K562 (cell line): Measurements from ENCODE around the gene RPS6KA4. TPM values are rescaled to one million over a fixed set of nuclear protein-coding genes. Genes with fewer than 3 reads are reported as not detected.
A peak's percentile ranks its signal among the peaks of the same experiment; 100 is the strongest.

ENCODE experiments used
- ATAC-seq: fragments of 200-7000 bp; cut with Tn5 transposase; 3 replicates; pipeline ENCODE4 v1.9.1; 2020; ENCODE audit warnings: moderate library complexity
- BruUV-seq: library from RNA; stranded (reverse); fragments of 400-500 nt; replicated peaks from 2 replicates; lab custom pipeline; 2021; lab: Mats Ljungman, UMichigan
- CTCF ChIA-PET: fragments of 300-600 bp; formaldehyde crosslinking; extraction: SDS; loops from one replicate; lab custom pipeline; 2021; ENCODE audit warnings: low intra/inter-chr PET ratio; lab: Yijun Ruan, JAX
- POLR2A ChIA-PET: fragments of 300-600, 350-650 bp; sonication (Branson Sonifier 250); formaldehyde crosslinking; extraction: SDS; loops from one replicate; lab custom pipeline; 2021; ENCODE audit warnings: antibody characterized with exemption, inconsistent platforms; lab: Yijun Ruan, JAX
- DNase-seq, 4 experiments: peaks; one replicate each; pipeline versions ENCODE4 v3.0.0 to v3.0.0-alpha.2; 2011 to 2018; ENCODE audit warnings: low spot score in 3 of 4, mixed read lengths in 3 of 4; ENCODE audit errors: extremely low read depth in 1 of 4
- FAIRE-seq: peaks from 2 replicates; lab custom pipeline; 2011; peaks lifted over from hg19 to GRCh38; lab: Jason Lieb, UNC
- H2AFZ ChIP-seq: 2 replicates; pipeline ENCODE4 v1.6.0; 2011; ENCODE audit warnings: low read depth, low read length, control low read depth, inconsistent platforms
- H3K27ac ChIP-seq: fragments of 200-600 bp; 3 replicates; pipeline ENCODE4 v1.8.0; 2011; ENCODE audit warnings: low read depth, mild to moderate bottlenecking, control low read depth, inconsistent platforms, low read length, moderate library complexity, mixed read lengths; ENCODE audit errors: extremely low read depth
- H3K27me3 ChIP-seq, 2 experiments: fragments of 300-600 bp in 1 of 2; 2 replicates in 1 of 2; 3 replicates in 1 of 2; pipeline versions ENCODE4 v1.6.0 to v1.8.0; 2011; ENCODE audit warnings: inconsistent platforms in 2 of 2, low read length in 2 of 2, mild to moderate bottlenecking in 1 of 2, mixed read lengths in 1 of 2, moderate library complexity in 1 of 2; ENCODE audit not compliant: control insufficient read depth in 2 of 2, insufficient read depth in 2 of 2
- H3K36me3 ChIP-seq: fragments of 300-600 bp; 3 replicates; pipeline ENCODE4 v1.8.0; 2011; ENCODE audit warnings: mild to moderate bottlenecking, low read length, inconsistent platforms; ENCODE audit not compliant: control insufficient read depth, insufficient read depth
- H3K4me1 ChIP-seq, 2 experiments: fragments of 200-600 bp in 1 of 2; replicated peaks in 1 of 2; 2 replicates in 1 of 2; 3 replicates in 1 of 2; pipeline versions ENCODE4 v1.5.1 to v1.8.0; 2011; ENCODE audit warnings: inconsistent platforms in 2 of 2, low read length in 2 of 2, mild to moderate bottlenecking in 1 of 2, mixed read lengths in 1 of 2, moderate library complexity in 1 of 2; ENCODE audit not compliant: control insufficient read depth in 2 of 2, insufficient read depth in 2 of 2
- H3K4me2 ChIP-seq: 2 replicates; pipeline ENCODE4 v1.6.1; 2011; ENCODE audit warnings: low read length, control low read depth, inconsistent platforms, mixed read lengths; ENCODE audit not compliant: insufficient read depth
- H3K4me3 ChIP-seq: fragments of 200-600 bp; sonication (generic), shearing (Covaris generic); 2 replicates; pipeline ENCODE4 v1.5.1; 2016; ENCODE audit warnings: control low read depth, inconsistent platforms
- H3K79me2 ChIP-seq: fragments of 200-600 bp; 3 replicates; pipeline ENCODE4 v1.8.0; 2011; ENCODE audit warnings: low read length, inconsistent platforms; ENCODE audit not compliant: control insufficient read depth, insufficient read depth
- H3K9ac ChIP-seq, 2 experiments: 2 replicates each; pipeline versions ENCODE4 v1.6.0 to v1.6.1; 2011; ENCODE audit warnings: low read depth in 2 of 2, low read length in 2 of 2, control low read depth in 1 of 2, inconsistent platforms in 1 of 2, mild to moderate bottlenecking in 1 of 2, mixed read lengths in 1 of 2; ENCODE audit not compliant: insufficient read depth in 1 of 2
- H3K9me1 ChIP-seq: one replicate; pipeline ENCODE4 v1.6.0; 2011; ENCODE audit warnings: inconsistent platforms, mild to moderate bottlenecking, low read length, moderate library complexity; ENCODE audit not compliant: control insufficient read depth, insufficient read depth
- H3K9me3 ChIP-seq: replicated peaks from 2 replicates; pipeline ENCODE4 v1.5.1; 2011; ENCODE audit warnings: low read depth, low read length, inconsistent platforms; ENCODE audit not compliant: control insufficient read depth, insufficient read depth
- H4K20me1 ChIP-seq: replicated peaks from 2 replicates; pipeline ENCODE4 v1.6.1; 2011; ENCODE audit warnings: low read length, inconsistent platforms, mixed read lengths; ENCODE audit not compliant: control insufficient read depth, insufficient read depth
- CTBP1 ChIP-seq: fragments of 450-650 bp; IDR thresholded peaks from 2 replicates; pipeline ENCODE4 v1.6.1; 2016; ENCODE audit warnings: borderline replicate concordance
- DMBX1 ChIP-seq: fragments of 250-450 bp; sonication (Bioruptor Pico); IDR thresholded peaks from 2 replicates; pipeline ENCODE4 v1.8.0; 2022; ENCODE audit warnings: inconsistent platforms, mild to moderate bottlenecking, moderate library complexity, borderline replicate concordance
- ELF4 ChIP-seq: fragments of 450-650 bp; formaldehyde crosslinking; IDR thresholded peaks from 2 replicates; pipeline ENCODE4 v1.4.0; 2022; ENCODE audit warnings: missing genetic modification characterization
- FOSL1 ChIP-seq: fragments of 200-800 bp; sonication (Bioruptor generic); conservative IDR thresholded peaks from 2 replicates; pipeline ENCODE4 v1.6.1; 2016; ENCODE audit warnings: missing genetic modification characterization, missing compliant biosample characterization
- GABPB1 ChIP-seq: sonication (generic); formaldehyde crosslinking; IDR thresholded peaks from 2 replicates; pipeline ENCODE4 v1.8.0; 2022; ENCODE audit warnings: mild to moderate bottlenecking, missing genetic modification reagents
- KDM1A ChIP-seq, 2 experiments: fragments of 450-650 bp; IDR thresholded peaks; 2 replicates each; pipeline ENCODE4 v1.6.1; 2016; ENCODE audit warnings: mild to moderate bottlenecking in 2 of 2
- NEUROD1 ChIP-seq: fragments of 150-350 bp; IDR thresholded peaks from 2 replicates; pipeline ENCODE4 v1.6.1; 2014; ENCODE audit warnings: borderline replicate concordance, low read length, low read depth; ENCODE audit not compliant: partially characterized antibody
- RBFOX2 ChIP-seq: fragments of 200-400 bp; formaldehyde crosslinking; IDR thresholded peaks from 2 replicates; pipeline ENCODE4 v1.6.1; 2017; ENCODE audit warnings: low read depth, mild to moderate bottlenecking, low read length, moderate library complexity
- ZBTB33 ChIP-seq: sonication (generic); formaldehyde crosslinking; IDR thresholded peaks from 2 replicates; pipeline ENCODE4 v1.8.1; 2023; ENCODE audit warnings: mild to moderate bottlenecking, missing genetic modification reagents
- ZFPM2 ChIP-seq: fragments of 250-450 bp; sonication (Bioruptor Pico); IDR thresholded peaks from 2 replicates; pipeline ENCODE4 v1.5.1; 2022; ENCODE audit warnings: mild to moderate bottlenecking
- ZNF592 ChIP-seq: fragments of 450-650 bp; IDR thresholded peaks from 2 replicates; pipeline ENCODE4 v1.6.1; 2017; ENCODE audit warnings: antibody characterized with exemption, mild to moderate bottlenecking
- WGBS: fragments of 100-300 bp; shearing (Covaris generic); methylation state at CpG from one replicate; pipeline ENCODE4 v1.1.6; 2016; ENCODE audit warnings: low coverage, mixed read lengths; ENCODE audit not compliant: insufficient coverage; ENCODE audit errors: missing lambda C conversion rate; 5-methylcytosine and 5-hydroxymethylcytosine counted together
- in situ Hi-C: fragments of 300-500 bp; cut with MboI; formaldehyde crosslinking; loops from 4 replicates; pipeline ENCODE4 v1.15.0; 2018; ENCODE audit warnings: inconsistent platforms, mixed read lengths
- intact Hi-C: fragments of 100-400 bp; cut with micrococcal nuclease; formaldehyde crosslinking; loops from 2 replicates; pipeline ENCODE4 v1.14.2; 2022
- polyA plus RNA-seq, 8 experiments: library from polyadenylated mRNA; depleted of rRNA in 4 of 8; stranded (reverse) in 5 of 8; unstranded in 3 of 8; fragments of >200 nt; fragmentation: Nextera tagmentation in 2 of 8; fragmentation: Illumina TruSeq in 1 of 8; extraction: Ambion mirVana in 2 of 8; extraction: Trizol in 1 of 8; gene quantifications; 2 replicates each; pipeline versions ENCODE4 v1.2.1 to v1.2.3, GENCODE V29; 2011 to 2014; ENCODE audit warnings: inconsistent platforms in 1 of 8, missing spikeins in 1 of 8
- total RNA-seq, 7 experiments: library from RNA; depleted of rRNA in 6 of 7; stranded (reverse); fragments of >200 nt in 6 of 7; fragmentation: Illumina TruSeq in 2 of 7; extraction: Trizol in 2 of 7; gene quantifications; 2 replicates each; pipeline versions ENCODE4 v1.2.1 to v1.2.3, GENCODE V29; 2011 to 2021; ENCODE audit warnings: low replicate concordance in 1 of 7
- TF ChIP-seq, protein P1 (sequence below): fragments of 450-650 bp; IDR thresholded peaks from 2 replicates; pipeline ENCODE4 v1.6.1; 2018; ENCODE audit warnings: mild to moderate bottlenecking, low read depth; ENCODE audit not compliant: partially characterized antibody

Gene RPS6KA4
- total and polyA plus RNA-seq, 9 of the 15 experiments (the other 6 are each of a cell fraction or from before 2014, with no cell fraction given), result 0.15 to 23.8 (median 9.8) TPM

- no TSS peak for BruUV-seq
- H3K9ac ChIP-seq, result peak overlapping the region in 1 of 2 experiments; percentile 20; a peak in 1 of 4 replicates
- ChIA-PET POLR2A (interaction anchor here (0.5 to 1.0 kb wide), 3 partner anchors 8 to 111 kb away, joined by 3 to 4 read pairs (median 3); no protein-coding TSS in a partner anchor), CTCF (no interaction called here)
- H3K9me1 ChIP-seq, result no peaks in the 10 kb centered on the region
- no peak overlapping the region; the same call in 2 of the 3 replicates for H3K27ac ChIP-seq
- peaks cover 8 to 63% of the 10 kb centered on the region in 2 experiments; a peak in 4 of 5 replicates for H3K4me1 ChIP-seq
- H4K20me1 ChIP-seq, result no peaks in the 10 kb centered on the region; the same call in 1 of the 2 replicates
- no peak overlapping the region for H3K4me2 ChIP-seq
- H3K9me3 ChIP-seq, result no peaks in the 10 kb centered on the region
- FAIRE-seq, result no peak
- DNase-seq, result no peak
- intact Hi-C loops (no loop called here), in situ Hi-C loops (no loop called here)
- 88% methylated on average over 23 of the region's 24 CpGs for WGBS
- no peak for ATAC-seq
- no peak overlapping the region for H3K4me3 ChIP-seq
- peaks cover 63% of the 10 kb centered on the region for H3K36me3 ChIP-seq
- H2AFZ ChIP-seq, result no peak overlapping the region
- peaks cover 49% of the 10 kb centered on the region for H3K79me2 ChIP-seq
- H3K27me3 ChIP-seq, result no peaks in the 10 kb centered on the region
- TF ChIP-seq FOSL1 (tag) (no peak), ZNF592 (no peak), DMBX1 (no peak), KDM1A (IDR thresholded peaks at IDR 0.05) (peak; percentile 16 to 45; a peak in 1 of 4 replicates), ZFPM2 (CRISPR knock-in tag) (no peak), RBFOX2 (0 out of 2 replicates have a peak, but pooled peaks have one; percentile 22), ZBTB33 (CRISPR knock-in tag) (0 out of 2 replicates have a peak, but pooled peaks have one; percentile 60), GABPB1 (CRISPR knock-in tag) (no peak), CTBP1 (0 out of 2 replicates have a peak, but pooled peaks have one; percentile 6), NEUROD1 (no peak), ELF4 (CRISPR knock-in tag) (0 out of 2 replicates have a peak, but pooled peaks have one; percentile 16)
- TF ChIP-seq, protein P1, sequence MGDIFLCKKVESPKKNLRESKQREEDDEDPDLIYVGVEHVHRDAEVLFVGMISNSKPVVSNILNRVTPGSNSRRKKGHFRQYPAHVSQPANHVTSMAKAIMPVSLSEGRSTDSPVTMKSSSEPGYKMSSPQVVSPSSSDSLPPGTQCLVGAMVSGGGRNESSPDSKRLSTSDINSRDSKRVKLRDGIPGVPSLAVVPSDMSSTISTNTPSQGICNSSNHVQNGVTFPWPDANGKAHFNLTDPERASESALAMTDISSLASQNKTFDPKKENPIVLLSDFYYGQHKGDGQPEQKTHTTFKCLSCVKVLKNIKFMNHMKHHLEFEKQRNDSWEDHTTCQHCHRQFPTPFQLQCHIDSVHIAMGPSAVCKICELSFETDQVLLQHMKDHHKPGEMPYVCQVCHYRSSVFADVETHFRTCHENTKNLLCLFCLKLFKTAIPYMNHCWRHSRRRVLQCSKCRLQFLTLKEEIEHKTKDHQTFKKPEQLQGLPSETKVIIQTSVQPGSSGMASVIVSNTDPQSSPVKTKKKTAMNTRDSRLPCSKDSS, result no peak
Measured at GRCh38 chr11:64314805-64315561, 44.0 kb upstream of the RPS6KA4 start.
